ENCODE data around the gene GLE1. TPM values are rescaled to one million over a fixed set of nuclear protein-coding genes. Genes with fewer than 3 reads are reported as not detected.
A peak's percentile ranks its signal among the peaks of the same experiment; 100 is the strongest.

GLE1 gene
- total RNA-seq, 1 donor, result 19.2 TPM

DNA sequence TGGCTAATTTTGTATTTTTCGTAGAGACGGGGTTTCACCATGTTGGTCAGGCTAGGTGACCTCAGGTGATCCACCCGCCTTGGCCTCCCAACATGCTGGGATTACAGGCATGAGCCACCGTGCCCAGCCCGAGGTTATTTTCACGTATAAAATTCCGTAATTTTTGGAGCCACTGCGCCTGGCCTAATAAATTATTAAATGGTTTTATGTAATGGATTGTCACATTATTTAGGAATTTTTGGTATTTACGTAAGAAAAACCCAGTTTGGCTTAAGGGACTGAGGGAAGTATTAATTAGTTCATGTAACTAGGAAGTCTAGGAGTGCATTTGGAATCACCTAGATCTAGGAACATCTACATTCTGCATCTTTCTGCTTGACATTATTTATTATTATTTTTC is 8.3 kb downstream of the GLE1 start:
- no peaks in the 10 kb centered on the region for H3K4me1 ChIP-seq (ENCODE audit: insufficient read depth, low read length)
- no peak overlapping the region for H2AFZ ChIP-seq (ENCODE audit: low read length)
- DNase-seq (ENCODE audit: insufficient read length, low spot score, missing footprints), result no peak
- H3K27me3 ChIP-seq (ENCODE audit: insufficient read depth, low read length), result no peaks in the 10 kb centered on the region
- H3K9me3 ChIP-seq (ENCODE audit: low read depth, low read length), result no peaks in the 10 kb centered on the region
- H3K4me2 ChIP-seq (ENCODE audit: insufficient read depth, low read length), result no peak overlapping the region
- H3K36me3 ChIP-seq (ENCODE audit: insufficient read depth, low read length), result peaks cover 30% of the 10 kb centered on the region
- no peak overlapping the region for H3K27ac ChIP-seq (ENCODE audit: low read depth, low read length)
- no peaks in the 10 kb centered on the region for H4K20me1 ChIP-seq (ENCODE audit: insufficient read depth, low read length)
- H3K79me2 ChIP-seq (ENCODE audit: insufficient read depth, low read length), result peaks cover 12% of the 10 kb centered on the region
- H3K4me3 ChIP-seq (ENCODE audit: insufficient read depth, low read length), result no peak overlapping the region
- TF ChIP-seq CTCF (IDR thresholded peaks at IDR 0.05; ENCODE audit: extremely low read depth, low read depth, low read length), result no peak

DNA sequence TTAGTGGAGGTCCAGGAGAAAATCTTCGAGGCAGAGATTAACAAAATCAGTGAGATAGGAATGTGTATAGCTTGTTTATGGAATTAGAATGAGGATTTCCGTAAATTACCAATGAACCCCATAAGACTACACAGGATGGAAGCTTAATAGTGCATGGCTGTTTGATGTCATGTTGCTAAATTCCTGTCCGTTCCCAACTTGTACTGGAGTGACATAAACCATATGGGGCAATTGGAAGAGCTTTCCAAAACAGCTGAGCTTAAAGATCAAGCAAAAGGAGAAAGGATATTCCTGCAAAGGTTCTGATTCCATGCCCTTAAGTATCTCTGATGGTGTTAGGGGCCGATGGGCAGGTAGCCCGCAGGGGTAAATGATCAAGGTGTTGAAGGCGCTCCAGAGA is 17.4 kb downstream of the GLE1 start:
- H3K4me2 ChIP-seq (ENCODE audit: insufficient read depth, low read length), result no peak overlapping the region
- no peak for DNase-seq (ENCODE audit: insufficient read length, low spot score, missing footprints)
- TF ChIP-seq CTCF (IDR thresholded peaks at IDR 0.05; ENCODE audit: extremely low read depth, low read depth, low read length), result no peak
- H3K36me3 ChIP-seq (ENCODE audit: insufficient read depth, low read length), result peaks cover 22% of the 10 kb centered on the region
- H3K79me2 ChIP-seq (ENCODE audit: insufficient read depth, low read length), result no peaks in the 10 kb centered on the region
- H3K27ac ChIP-seq (ENCODE audit: low read depth, low read length), result no peak overlapping the region
- no peaks in the 10 kb centered on the region for H3K4me1 ChIP-seq (ENCODE audit: insufficient read depth, low read length)
- H2AFZ ChIP-seq (ENCODE audit: low read length), result no peak overlapping the region
- no peak overlapping the region for H3K4me3 ChIP-seq (ENCODE audit: insufficient read depth, low read length)
- H3K27me3 ChIP-seq (ENCODE audit: insufficient read depth, low read length), result no peaks in the 10 kb centered on the region
- H4K20me1 ChIP-seq (ENCODE audit: insufficient read depth, low read length), result no peaks in the 10 kb centered on the region
- no peaks in the 10 kb centered on the region for H3K9me3 ChIP-seq (ENCODE audit: low read depth, low read length)

GRCh38 chr9:128523199-128523925 is 18.8 kb downstream of the GLE1 start:
- no peak overlapping the region for H3K27ac ChIP-seq (ENCODE audit: low read depth, low read length)
- H3K79me2 ChIP-seq (ENCODE audit: insufficient read depth, low read length), result no peaks in the 10 kb centered on the region
- H2AFZ ChIP-seq (ENCODE audit: low read length), result no peak overlapping the region
- H3K4me2 ChIP-seq (ENCODE audit: insufficient read depth, low read length), result no peak overlapping the region
- no peaks in the 10 kb centered on the region for H3K4me1 ChIP-seq (ENCODE audit: insufficient read depth, low read length)
- DNase-seq (ENCODE audit: insufficient read length, low spot score, missing footprints), result peak; percentile 39
- no peaks in the 10 kb centered on the region for H3K27me3 ChIP-seq (ENCODE audit: insufficient read depth, low read length)
- peaks cover 24% of the 10 kb centered on the region for H3K36me3 ChIP-seq (ENCODE audit: insufficient read depth, low read length)
- no peaks in the 10 kb centered on the region for H4K20me1 ChIP-seq (ENCODE audit: insufficient read depth, low read length)
- no peak for TF ChIP-seq CTCF (IDR thresholded peaks at IDR 0.05; ENCODE audit: extremely low read depth, low read depth, low read length)
- no peaks in the 10 kb centered on the region for H3K9me3 ChIP-seq (ENCODE audit: low read depth, low read length)
- H3K4me3 ChIP-seq (ENCODE audit: insufficient read depth, low read length), result no peak overlapping the region

GRCh38 chr9:128526720-128527119 is 22.2 kb downstream of the GLE1 start:
- H4K20me1 ChIP-seq (ENCODE audit: insufficient read depth, low read length), result no peaks in the 10 kb centered on the region
- H2AFZ ChIP-seq (ENCODE audit: low read length), result no peak overlapping the region
- H3K27me3 ChIP-seq (ENCODE audit: insufficient read depth, low read length), result no peaks in the 10 kb centered on the region
- H3K9me3 ChIP-seq (ENCODE audit: low read depth, low read length), result no peaks in the 10 kb centered on the region
- no peak for TF ChIP-seq CTCF (IDR thresholded peaks at IDR 0.05; ENCODE audit: extremely low read depth, low read depth, low read length)
- H3K4me3 ChIP-seq (ENCODE audit: insufficient read depth, low read length), result no peak overlapping the region
- H3K4me2 ChIP-seq (ENCODE audit: insufficient read depth, low read length), result no peak overlapping the region
- no peak for DNase-seq (ENCODE audit: insufficient read length, low spot score, missing footprints)
- peaks cover 6% of the 10 kb centered on the region for H3K4me1 ChIP-seq (ENCODE audit: insufficient read depth, low read length)
- H3K79me2 ChIP-seq (ENCODE audit: insufficient read depth, low read length), result no peaks in the 10 kb centered on the region
- no peak overlapping the region for H3K27ac ChIP-seq (ENCODE audit: low read depth, low read length)
- peaks cover 35% of the 10 kb centered on the region for H3K36me3 ChIP-seq (ENCODE audit: insufficient read depth, low read length)

Data from osteoblast (primary cell).